Measurements from ENCODE around the gene ZNF200. TPM values are rescaled to one million over a fixed set of nuclear protein-coding genes. Genes with fewer than 3 reads are reported as not detected.
A peak's percentile ranks its signal among the peaks of the same experiment; 100 is the strongest.

Gene ZNF200
- total and polyA plus RNA-seq, 2 donors (not counting 3 experiments of a cell fraction or from before 2014, with no cell fraction given) = 2.8 to 10.0 TPM

DNA sequence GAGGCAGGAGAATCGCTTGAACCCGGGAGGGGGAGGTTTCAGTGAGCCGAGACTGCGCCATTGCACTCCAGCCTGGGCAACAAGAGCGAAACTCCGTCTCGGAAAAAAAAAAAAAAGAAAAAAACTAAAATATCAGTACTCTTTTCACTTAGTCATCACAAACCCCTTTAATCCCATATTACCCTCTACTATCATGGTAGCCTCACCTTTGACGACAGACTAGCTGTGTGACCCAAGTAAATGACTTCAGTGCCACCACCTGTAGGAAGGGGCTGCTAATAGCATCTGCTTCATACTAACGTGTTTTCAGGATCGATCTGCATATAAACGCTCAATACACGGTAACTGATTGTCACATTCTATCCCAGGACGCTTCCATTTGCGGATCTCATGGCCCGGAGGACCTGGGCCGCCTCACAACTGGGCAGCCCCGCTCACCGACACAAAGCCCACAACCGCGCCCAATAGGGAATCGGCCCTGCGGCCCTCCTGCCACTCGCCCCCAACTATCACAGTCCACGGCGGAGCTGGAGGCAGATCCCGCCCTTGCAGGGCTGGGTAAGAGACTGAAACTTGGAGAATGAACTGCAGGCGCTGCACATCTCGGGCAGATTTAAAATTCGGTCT, 47.3 kb upstream of the ZNF200 start:
- Histone ChIP-seq H4K20me1 (replicated peaks; ENCODE audit: control insufficient read depth, extremely low read depth, insufficient read depth, low read length) (no peaks in the 10 kb centered on the region), H3K4me1 (ENCODE audit: control insufficient read depth, extremely low read depth, insufficient read depth, low read length) (peaks cover 13% of the 10 kb centered on the region), H3K4me2 (ENCODE audit: insufficient read depth, low read length) (peak overlapping the region; percentile 69), H3K9me3 (replicated peaks; ENCODE audit: control insufficient read depth, insufficient read depth, low read length) (no peaks in the 10 kb centered on the region), H3K27me3 (ENCODE audit: control insufficient read depth in 2 of 2, insufficient read depth in 2 of 2, low read length in 2 of 2) (peaks cover 8 to 13% of the 10 kb centered on the region in 2 experiments), H2AFZ (ENCODE audit: low read depth, low read length) (peak overlapping the region; percentile 69), H3K36me3 (ENCODE audit: control insufficient read depth in 2 of 2, extremely low read depth in 1 of 2, insufficient read depth in 2 of 2, low read length in 2 of 2) (peaks cover 0 to 5% of the 10 kb centered on the region in 2 experiments), H3K9ac (replicated peaks; ENCODE audit: extremely low read depth, insufficient read depth, low read length) (peak overlapping the region; percentile 86), H3K9me1 (replicated peaks; ENCODE audit: control insufficient read depth, extremely low read depth, insufficient read depth, low read length) (no peaks in the 10 kb centered on the region), H3K79me2 (ENCODE audit: control insufficient read depth, insufficient read depth, low read length) (peaks cover 35% of the 10 kb centered on the region), H3K4me3 (replicated peaks in 1 of 3; ENCODE audit: insufficient read depth in 1 of 3, low read depth in 1 of 3, low read length in 3 of 3) (peak overlapping the region; percentile 32 to 79 (median 77)), H3K27ac (ENCODE audit: insufficient read depth, low read depth, low read length) (peak overlapping the region; percentile 92)
- intact Hi-C loops (cut with micrococcal nuclease) = loop anchor here (1.0 to 2.0 kb wide), 3 partner anchors 93 to 218 kb away; partner anchors contain the start of gene OR1F1
- DNase-seq (ENCODE audit: low read depth, low spot score) (peak; percentile 87), FAIRE-seq (no peak)
- no peak for TF ChIP-seq EZH2 (IDR thresholded peaks at IDR 0.05; ENCODE audit: borderline replicate concordance, low read depth, low read length, severe bottlenecking)
- no peak for TF ChIP-seq JUN (IDR thresholded peaks at IDR 0.05; ENCODE audit: borderline replicate concordance, insufficient read depth, insufficient read length, low read depth)
- TF ChIP-seq MYC (IDR thresholded peaks at IDR 0.05; ENCODE audit: low read depth, low read length) = no peak
- no peak for TF ChIP-seq POLR2AphosphoS5 (IDR thresholded peaks at IDR 0.05; ENCODE audit: insufficient read depth, low read depth, low read length)
- no peak for TF ChIP-seq POLR2A (IDR thresholded peaks at IDR 0.05; ENCODE audit: low read depth, low read length)
- no peak for TF ChIP-seq FOS (IDR thresholded peaks at IDR 0.05; ENCODE audit: borderline replicate concordance, insufficient read depth, low read length)
- no peak for TF ChIP-seq GATA2 (IDR thresholded peaks at IDR 0.05; ENCODE audit: insufficient read depth, insufficient read length, low read depth, low read length)
- TF ChIP-seq, protein P1, sequence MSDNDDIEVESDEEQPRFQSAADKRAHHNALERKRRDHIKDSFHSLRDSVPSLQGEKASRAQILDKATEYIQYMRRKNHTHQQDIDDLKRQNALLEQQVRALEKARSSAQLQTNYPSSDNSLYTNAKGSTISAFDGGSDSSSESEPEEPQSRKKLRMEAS (IDR thresholded peaks at IDR 0.05; ENCODE audit: insufficient read depth, insufficient read length) = no peak
- TF ChIP-seq, protein P2, sequence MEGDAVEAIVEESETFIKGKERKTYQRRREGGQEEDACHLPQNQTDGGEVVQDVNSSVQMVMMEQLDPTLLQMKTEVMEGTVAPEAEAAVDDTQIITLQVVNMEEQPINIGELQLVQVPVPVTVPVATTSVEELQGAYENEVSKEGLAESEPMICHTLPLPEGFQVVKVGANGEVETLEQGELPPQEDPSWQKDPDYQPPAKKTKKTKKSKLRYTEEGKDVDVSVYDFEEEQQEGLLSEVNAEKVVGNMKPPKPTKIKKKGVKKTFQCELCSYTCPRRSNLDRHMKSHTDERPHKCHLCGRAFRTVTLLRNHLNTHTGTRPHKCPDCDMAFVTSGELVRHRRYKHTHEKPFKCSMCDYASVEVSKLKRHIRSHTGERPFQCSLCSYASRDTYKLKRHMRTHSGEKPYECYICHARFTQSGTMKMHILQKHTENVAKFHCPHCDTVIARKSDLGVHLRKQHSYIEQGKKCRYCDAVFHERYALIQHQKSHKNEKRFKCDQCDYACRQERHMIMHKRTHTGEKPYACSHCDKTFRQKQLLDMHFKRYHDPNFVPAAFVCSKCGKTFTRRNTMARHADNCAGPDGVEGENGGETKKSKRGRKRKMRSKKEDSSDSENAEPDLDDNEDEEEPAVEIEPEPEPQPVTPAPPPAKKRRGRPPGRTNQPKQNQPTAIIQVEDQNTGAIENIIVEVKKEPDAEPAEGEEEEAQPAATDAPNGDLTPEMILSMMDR (IDR thresholded peaks at IDR 0.05; ENCODE audit: extremely low read depth in 1 of 2, insufficient read depth in 1 of 2, low read depth in 1 of 2, low read length in 2 of 2) = no peak
- ChIA-PET POLR2A (interaction anchor here (1.3 to 1.5 kb wide), 3 partner anchors 22 to 218 kb away, joined by 4 to 7 read pairs (median 5); partner anchors contain the start of genes CLUAP1, ZNF174 and ZSCAN32), CTCF (interaction anchor here (1.0 to 3.2 kb wide), 6 partner anchors 10 to 218 kb away, joined by 3 to 21 read pairs (median 4); partner anchors contain the start of gene CLUAP1)
- no TSS peak for BruUV-seq (replicated peaks)
- dilution Hi-C loops (cut with MboI; ENCODE audit: extremely low pct_ligation_motif_present, low sequenced_read_pairs) = no loop called here

Data from endothelial cell of umbilical vein (primary cell).